MCF 10A (cell line): ENCODE data around the gene ARHGDIA. TPM values are rescaled to one million over a fixed set of nuclear protein-coding genes. Genes with fewer than 3 reads are reported as not detected.

Source experiments
- BruUV-seq: library from RNA; stranded (reverse); fragments of 400-500 nt; replicated peaks from 2 replicates; lab custom pipeline; 2021; lab: Mats Ljungman, UMichigan
- CTCF ChIA-PET: fragments of 300-600 bp; sonication (Branson Sonifier 250); formaldehyde crosslinking; extraction: SDS; loops from one replicate; lab custom pipeline; 2021; ENCODE audit warnings: antibody characterized with exemption, inconsistent platforms; lab: Yijun Ruan, JAX
- POLR2A ChIA-PET: fragments of 300-600, 350-650 bp; sonication (Branson Sonifier 250); formaldehyde crosslinking; extraction: SDS; loops from one replicate; lab custom pipeline; 2020; ENCODE audit warnings: antibody characterized with exemption, inconsistent platforms; lab: Yijun Ruan, JAX
- DNase-seq: peaks from one replicate; pipeline ENCODE4 v3.0.0-alpha.2; 2018; ENCODE audit not compliant: unreplicated experiment
- H3K27ac Mint-ChIP-seq: one replicate; pipeline ENCODE4 v1.8.0; 2022; ENCODE audit warnings: mild to moderate bottlenecking, low read depth, mixed read lengths; ENCODE audit not compliant: unreplicated experiment
- H3K27me3 Mint-ChIP-seq: one replicate; pipeline ENCODE4 v1.8.0; 2022; ENCODE audit warnings: mixed read lengths; ENCODE audit not compliant: insufficient read depth, unreplicated experiment
- H3K36me3 Mint-ChIP-seq: one replicate; pipeline ENCODE4 v1.8.0; 2022; ENCODE audit warnings: mild to moderate bottlenecking, moderate library complexity, mixed read lengths; ENCODE audit not compliant: insufficient read depth, unreplicated experiment
- H3K4me1 Mint-ChIP-seq: one replicate; pipeline ENCODE4 v1.8.0; 2022; ENCODE audit warnings: mixed read lengths; ENCODE audit not compliant: insufficient read depth, unreplicated experiment
- H3K4me3 Mint-ChIP-seq: one replicate; pipeline ENCODE4 v1.8.0; 2022; ENCODE audit warnings: mild to moderate bottlenecking, moderate library complexity, mixed read lengths; ENCODE audit not compliant: unreplicated experiment
- H3K9me3 Mint-ChIP-seq: one replicate; pipeline ENCODE4 v1.8.0; 2022; ENCODE audit warnings: mixed read lengths; ENCODE audit not compliant: unreplicated experiment
- intact Hi-C: fragments of 100-400 bp; cut with micrococcal nuclease; formaldehyde crosslinking; loops from 2 replicates; pipeline ENCODE4 v1.14.1; 2022
- total RNA-seq: library from RNA; stranded (reverse); gene quantifications from 2 replicates; pipeline ENCODE4 v1.2.3, GENCODE V29; 2022
- TF ChIP-seq, protein P1 (sequence below): fragments of 200-600 bp; IDR thresholded peaks from one replicate; pipeline ENCODE4 v1.8.0; 2022; ENCODE audit warnings: antibody characterized with exemption, mild to moderate bottlenecking; ENCODE audit not compliant: unreplicated experiment

Gene ARHGDIA
- total RNA-seq, 1 experiment from 2014 or later = 271 TPM

GRCh38 chr17:81846743-81847689, 24.1 kb downstream of the ARHGDIA start:
- Mint-ChIP-seq H3K9me3 (no peaks in the 10 kb centered on the region), H3K4me3 (no peak overlapping the region), H3K27ac (no peak overlapping the region), H3K27me3 (no peaks in the 10 kb centered on the region), H3K4me1 (no peaks in the 10 kb centered on the region), H3K36me3 (peaks cover 99% of the 10 kb centered on the region)
- TF ChIP-seq, protein P1, sequence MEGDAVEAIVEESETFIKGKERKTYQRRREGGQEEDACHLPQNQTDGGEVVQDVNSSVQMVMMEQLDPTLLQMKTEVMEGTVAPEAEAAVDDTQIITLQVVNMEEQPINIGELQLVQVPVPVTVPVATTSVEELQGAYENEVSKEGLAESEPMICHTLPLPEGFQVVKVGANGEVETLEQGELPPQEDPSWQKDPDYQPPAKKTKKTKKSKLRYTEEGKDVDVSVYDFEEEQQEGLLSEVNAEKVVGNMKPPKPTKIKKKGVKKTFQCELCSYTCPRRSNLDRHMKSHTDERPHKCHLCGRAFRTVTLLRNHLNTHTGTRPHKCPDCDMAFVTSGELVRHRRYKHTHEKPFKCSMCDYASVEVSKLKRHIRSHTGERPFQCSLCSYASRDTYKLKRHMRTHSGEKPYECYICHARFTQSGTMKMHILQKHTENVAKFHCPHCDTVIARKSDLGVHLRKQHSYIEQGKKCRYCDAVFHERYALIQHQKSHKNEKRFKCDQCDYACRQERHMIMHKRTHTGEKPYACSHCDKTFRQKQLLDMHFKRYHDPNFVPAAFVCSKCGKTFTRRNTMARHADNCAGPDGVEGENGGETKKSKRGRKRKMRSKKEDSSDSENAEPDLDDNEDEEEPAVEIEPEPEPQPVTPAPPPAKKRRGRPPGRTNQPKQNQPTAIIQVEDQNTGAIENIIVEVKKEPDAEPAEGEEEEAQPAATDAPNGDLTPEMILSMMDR = no peak
- CTCF ChIA-PET = interaction anchor here (0.6 to 0.9 kb wide), 2 partner anchors 81 to 1648 kb away, joined by 3 to 7 read pairs; no protein-coding TSS in a partner anchor
- intact Hi-C loops = no loop called here
- DNase-seq = no peak
- POLR2A ChIA-PET = interaction anchor here (0.7 to 1.1 kb wide), 2 partner anchors 14 to 22 kb away, joined by 3 to 4 read pairs; partner anchors contain the start of gene MCRIP1
- no TSS peak for BruUV-seq

DNA sequence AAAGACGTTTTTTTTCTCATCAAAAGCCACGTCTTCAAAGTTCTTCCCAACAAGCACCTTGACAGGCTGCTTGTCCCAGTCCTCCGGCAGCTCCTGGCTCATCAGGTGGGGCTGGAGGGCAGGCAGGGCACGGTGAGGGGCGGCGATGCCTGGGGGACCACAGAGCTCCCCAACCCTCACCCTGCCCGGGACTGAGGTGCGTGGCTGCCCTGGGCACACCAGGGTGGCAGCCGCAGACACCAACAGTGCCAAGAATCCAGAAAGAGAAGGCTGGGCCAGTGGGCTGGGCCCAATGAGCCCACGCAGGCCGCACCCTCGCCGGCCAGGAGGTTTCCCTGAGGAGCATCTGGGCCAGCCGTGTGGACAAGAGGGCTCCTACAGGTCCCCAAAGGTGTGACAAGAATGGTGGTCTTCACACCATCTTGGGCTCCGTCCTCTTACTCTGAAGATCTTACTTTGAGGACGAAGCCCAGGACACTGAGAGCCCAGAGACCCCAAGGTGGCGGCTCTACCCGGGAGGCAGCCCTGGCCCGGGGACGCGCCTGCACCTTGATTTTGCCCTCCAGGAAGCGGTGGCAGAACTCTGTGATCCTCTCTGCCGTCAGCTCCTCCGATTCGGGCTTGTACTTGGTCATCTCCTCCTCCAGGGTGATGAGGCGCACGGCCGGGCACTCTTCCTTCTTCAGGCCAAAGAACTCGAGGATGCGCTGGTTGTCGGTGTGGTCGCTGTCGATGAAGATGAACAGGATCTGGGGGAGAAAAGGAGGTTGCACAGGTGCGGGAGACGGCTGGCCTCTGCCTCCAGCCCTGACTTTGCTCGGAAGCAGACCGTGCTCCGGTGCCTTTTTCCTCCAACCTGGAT, 25.0 kb downstream of the ARHGDIA start:
- intact Hi-C loops = no loop called here
- Mint-ChIP-seq H3K27me3 (no peaks in the 10 kb centered on the region), H3K36me3 (peaks cover 91% of the 10 kb centered on the region), H3K4me1 (no peaks in the 10 kb centered on the region), H3K9me3 (no peaks in the 10 kb centered on the region), H3K27ac (no peak overlapping the region), H3K4me3 (no peak overlapping the region)
- DNase-seq = no peak
- ChIA-PET POLR2A (interaction anchor here (0.7 to 1.5 kb wide), 3 partner anchors 13 to 110 kb away, joined by 3 to 6 read pairs (median 5); partner anchors contain the start of gene MCRIP1), CTCF (no interaction called here)
- BruUV-seq = TSS peak; percentile 15
- TF ChIP-seq, protein P1 = no peak

- no peaks in the 10 kb centered on the region for H3K27me3 Mint-ChIP-seq
- CTCF ChIA-PET = interaction anchor here (0.6 kb wide), 1 partner anchor 24 kb away, joined by 3 read pairs; no protein-coding TSS in a partner anchor
- intact Hi-C loops = no loop called here
- DNase-seq = no peak
- peaks cover 83% of the 10 kb centered on the region for H3K36me3 Mint-ChIP-seq
- H3K4me3 Mint-ChIP-seq = no peak overlapping the region
- no peaks in the 10 kb centered on the region for H3K9me3 Mint-ChIP-seq
- BruUV-seq = no TSS peak
- no peaks in the 10 kb centered on the region for H3K4me1 Mint-ChIP-seq
- H3K27ac Mint-ChIP-seq = peak overlapping the region; percentile 49
- TF ChIP-seq, protein P1 = no peak
- POLR2A ChIA-PET = interaction anchor here (0.7 to 1.5 kb wide), 3 partner anchors 12 to 109 kb away, joined by 3 to 6 read pairs (median 5); partner anchors contain the start of gene MCRIP1
Observed at GRCh38 chr17:81845361-81845760, 25.8 kb downstream of the ARHGDIA start.
